Prostate gland (tissue), 2 donors: ENCODE measurements around the gene MC5R.

Source experiments
- POLR2A ChIP-seq: fragments of 450-650 bp; IDR thresholded peaks from one replicate; pipeline ENCODE4 v1.6.1; 2016; ENCODE audit warnings: antibody characterized with exemption, mild to moderate bottlenecking
- TF ChIP-seq, protein P1 (sequence below), 4 experiments: fragments of 200-600 bp in 2 of 4; fragments of 450-650 bp in 2 of 4; sonication (generic) in 2 of 4; IDR thresholded peaks; 1 replicate in 3 of 4; 2 replicates in 1 of 4; pipeline ENCODE4 v1.5.1; 2016 to 2019; ENCODE audit warnings: antibody characterized with exemption in 4 of 4, mild to moderate bottlenecking in 2 of 4, moderate library complexity in 2 of 4

DNA sequence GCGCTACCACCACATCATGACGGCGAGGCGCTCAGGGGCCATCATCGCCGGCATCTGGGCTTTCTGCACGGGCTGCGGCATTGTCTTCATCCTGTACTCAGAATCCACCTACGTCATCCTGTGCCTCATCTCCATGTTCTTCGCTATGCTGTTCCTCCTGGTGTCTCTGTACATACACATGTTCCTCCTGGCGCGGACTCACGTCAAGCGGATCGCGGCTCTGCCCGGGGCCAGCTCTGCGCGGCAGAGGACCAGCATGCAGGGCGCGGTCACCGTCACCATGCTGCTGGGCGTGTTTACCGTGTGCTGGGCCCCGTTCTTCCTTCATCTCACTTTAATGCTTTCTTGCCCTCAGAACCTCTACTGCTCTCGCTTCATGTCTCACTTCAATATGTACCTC, 2.3 kb downstream of the MC5R start:
- TF ChIP-seq, protein P1, sequence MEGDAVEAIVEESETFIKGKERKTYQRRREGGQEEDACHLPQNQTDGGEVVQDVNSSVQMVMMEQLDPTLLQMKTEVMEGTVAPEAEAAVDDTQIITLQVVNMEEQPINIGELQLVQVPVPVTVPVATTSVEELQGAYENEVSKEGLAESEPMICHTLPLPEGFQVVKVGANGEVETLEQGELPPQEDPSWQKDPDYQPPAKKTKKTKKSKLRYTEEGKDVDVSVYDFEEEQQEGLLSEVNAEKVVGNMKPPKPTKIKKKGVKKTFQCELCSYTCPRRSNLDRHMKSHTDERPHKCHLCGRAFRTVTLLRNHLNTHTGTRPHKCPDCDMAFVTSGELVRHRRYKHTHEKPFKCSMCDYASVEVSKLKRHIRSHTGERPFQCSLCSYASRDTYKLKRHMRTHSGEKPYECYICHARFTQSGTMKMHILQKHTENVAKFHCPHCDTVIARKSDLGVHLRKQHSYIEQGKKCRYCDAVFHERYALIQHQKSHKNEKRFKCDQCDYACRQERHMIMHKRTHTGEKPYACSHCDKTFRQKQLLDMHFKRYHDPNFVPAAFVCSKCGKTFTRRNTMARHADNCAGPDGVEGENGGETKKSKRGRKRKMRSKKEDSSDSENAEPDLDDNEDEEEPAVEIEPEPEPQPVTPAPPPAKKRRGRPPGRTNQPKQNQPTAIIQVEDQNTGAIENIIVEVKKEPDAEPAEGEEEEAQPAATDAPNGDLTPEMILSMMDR (IDR thresholded peaks at IDR 0.05) = no peak
- no peak for TF ChIP-seq POLR2A
